ENCODE data around the gene SH3BP5L.

GRCh38 chr1:248817065-248817464 lies 8.7 kb downstream of the SH3BP5L start:
- TF ChIP-seq CTCF (IDR thresholded peaks at IDR 0.05) = no peak
- TF ChIP-seq POLR2AphosphoS5 (IDR thresholded peaks at IDR 0.05) = no peak
- TF ChIP-seq POLR2A (IDR thresholded peaks at IDR 0.05) = no peak

Measured in prostate gland (tissue), 2 donors.